NT2/D1 (cell line): Measurements from ENCODE around the gene SLC6A12.

Source experiments
- DNase-seq: peaks from one replicate; pipeline ENCODE4 v3.0.0-alpha.2; 2011; ENCODE audit warnings: low read depth, low spot score
- H3K27me3 ChIP-seq: 2 replicates; pipeline ENCODE4 v1.6.0; 2011; ENCODE audit warnings: mild to moderate bottlenecking; ENCODE audit not compliant: insufficient read length, insufficient read depth
- H3K36me3 ChIP-seq: 2 replicates; pipeline ENCODE4 v1.6.1; 2011; ENCODE audit warnings: mild to moderate bottlenecking, low read length, mixed read lengths; ENCODE audit not compliant: insufficient read depth, insufficient read length
- H3K4me1 ChIP-seq: 2 replicates; pipeline ENCODE4 v1.5.1; 2011; ENCODE audit not compliant: insufficient read depth, insufficient read length
- H3K4me3 ChIP-seq: 2 replicates; pipeline ENCODE4 v1.5.1; 2011; ENCODE audit warnings: low read depth; ENCODE audit not compliant: insufficient read length
- H3K9ac ChIP-seq: 2 replicates; pipeline ENCODE4 v1.6.0; 2011; ENCODE audit warnings: low read depth; ENCODE audit not compliant: insufficient read length
- H3K9me3 ChIP-seq: 2 replicates; pipeline ENCODE4 v1.5.1; 2011; ENCODE audit warnings: mild to moderate bottlenecking, low read length; ENCODE audit not compliant: insufficient read depth
- SUZ12 ChIP-seq: IDR thresholded peaks from 2 replicates; pipeline ENCODE4 v1.6.1; 2011; ENCODE audit not compliant: insufficient read length, insufficient read depth; ENCODE audit errors: extremely low read depth
- YY1 ChIP-seq: IDR thresholded peaks from 2 replicates; pipeline ENCODE4 v1.6.1; 2011; ENCODE audit not compliant: insufficient read length, insufficient read depth
- ZNF274 ChIP-seq: IDR thresholded peaks from 2 replicates; pipeline ENCODE4 v1.6.1; 2011; ENCODE audit warnings: mild to moderate bottlenecking, low read depth, low read length

The SLC6A12 gene

GRCh38 chr12:170371-171225 is 43.4 kb downstream of the SLC6A12 start:
- TF ChIP-seq ZNF274 (no peak), SUZ12 (no peak), YY1 (no peak)
- no peak for DNase-seq
- H3K9me3 ChIP-seq = no peaks in the 10 kb centered on the region
- no peaks in the 10 kb centered on the region for H3K36me3 ChIP-seq
- no peaks in the 10 kb centered on the region for H3K27me3 ChIP-seq
- peaks cover 74% of the 10 kb centered on the region for H3K4me1 ChIP-seq
- H3K9ac ChIP-seq = no peak overlapping the region
- H3K4me3 ChIP-seq = no peak overlapping the region

GRCh38 chr12:169528-170370 is 44.2 kb downstream of the SLC6A12 start:
- no peaks in the 10 kb centered on the region for H3K27me3 ChIP-seq

GRCh38 chr12:168763-169525 is 45.0 kb downstream of the SLC6A12 start:
- H3K9me3 ChIP-seq = no peaks in the 10 kb centered on the region
- H3K4me3 ChIP-seq = no peak overlapping the region
- DNase-seq = peak; percentile 44
- no peaks in the 10 kb centered on the region for H3K36me3 ChIP-seq
- peaks cover 66% of the 10 kb centered on the region for H3K4me1 ChIP-seq
- H3K27me3 ChIP-seq = no peaks in the 10 kb centered on the region
- no peak for TF ChIP-seq YY1
- TF ChIP-seq SUZ12 = no peak
- TF ChIP-seq ZNF274 = no peak
- peak overlapping the region; percentile 12 for H3K9ac ChIP-seq

More at GRCh38 chr12:169528-170370, 44.2 kb downstream of the SLC6A12 start:
- Histone ChIP-seq H3K9ac (no peak overlapping the region), H3K4me3 (no peak overlapping the region), H3K4me1 (peaks cover 67% of the 10 kb centered on the region), H3K36me3 (no peaks in the 10 kb centered on the region), H3K9me3 (no peaks in the 10 kb centered on the region)
- DNase-seq = no peak
- TF ChIP-seq SUZ12 = no peak
- no peak for TF ChIP-seq ZNF274
- TF ChIP-seq YY1 = no peak

- Histone ChIP-seq H3K27me3 (no peaks in the 10 kb centered on the region), H3K36me3 (no peaks in the 10 kb centered on the region), H3K4me1 (peaks cover 64% of the 10 kb centered on the region), H3K4me3 (no peak overlapping the region), H3K9ac (no peak overlapping the region), H3K9me3 (no peaks in the 10 kb centered on the region)
- TF ChIP-seq SUZ12 (no peak), ZNF274 (no peak), YY1 (no peak)
- no peak for DNase-seq
Observed at GRCh38 chr12:167959-168600, 45.9 kb downstream of the SLC6A12 start.

GRCh38 chr12:166425-167075 is 47.4 kb downstream of the SLC6A12 start:
- DNase-seq = no peak
- Histone ChIP-seq H3K4me3 (no peak overlapping the region), H3K9ac (no peak overlapping the region), H3K27me3 (no peaks in the 10 kb centered on the region), H3K4me1 (peaks cover 50% of the 10 kb centered on the region), H3K9me3 (no peaks in the 10 kb centered on the region), H3K36me3 (no peaks in the 10 kb centered on the region)
- TF ChIP-seq YY1 (no peak), SUZ12 (no peak)

GRCh38 chr12:165862-166368 is 48.0 kb downstream of the SLC6A12 start:
- peaks cover 44% of the 10 kb centered on the region for H3K4me1 ChIP-seq
- H3K36me3 ChIP-seq = no peaks in the 10 kb centered on the region
- H3K27me3 ChIP-seq = no peaks in the 10 kb centered on the region
- no peak for DNase-seq
- no peak overlapping the region for H3K9ac ChIP-seq
- no peak overlapping the region for H3K4me3 ChIP-seq
- TF ChIP-seq YY1 (no peak), ZNF274 (no peak), SUZ12 (no peak)
- no peaks in the 10 kb centered on the region for H3K9me3 ChIP-seq
